HepG2 (cell line): ENCODE data around the gene EHD1. TPM values are rescaled to one million over a fixed set of nuclear protein-coding genes. Genes with fewer than 3 reads are reported as not detected.

Experiments
- ONECUT2 ChIP-seq: sonication (generic); formaldehyde crosslinking; IDR thresholded peaks from 2 replicates; pipeline ENCODE4 v1.4.0; 2020; ENCODE audit warnings: missing genetic modification reagents
- PAWR ChIP-seq: sonication (generic); formaldehyde crosslinking; IDR thresholded peaks from 2 replicates; pipeline ENCODE4 v1.4.0; 2020; ENCODE audit warnings: missing genetic modification reagents, mild to moderate bottlenecking, borderline replicate concordance
- PAX8 ChIP-seq: sonication (generic); formaldehyde crosslinking; IDR thresholded peaks from 2 replicates; pipeline ENCODE4 v1.8.0; 2022; ENCODE audit warnings: mild to moderate bottlenecking, missing genetic modification reagents, borderline replicate concordance
- SNAPC4 ChIP-seq: sonication (generic); formaldehyde crosslinking; IDR thresholded peaks from 2 replicates; pipeline ENCODE4 v1.4.0; 2020; ENCODE audit warnings: mild to moderate bottlenecking, missing genetic modification reagents
- ZMYM4 ChIP-seq: sonication (generic); formaldehyde crosslinking; IDR thresholded peaks from 2 replicates; pipeline ENCODE4 v1.8.1; 2023; ENCODE audit warnings: mild to moderate bottlenecking, missing genetic modification reagents
- ZNF232 ChIP-seq: sonication (generic); formaldehyde crosslinking; IDR thresholded peaks from 2 replicates; pipeline ENCODE4 v1.4.0; 2020; ENCODE audit warnings: missing genetic modification reagents, borderline replicate concordance
- ZNF260 ChIP-seq: sonication (generic); formaldehyde crosslinking; IDR thresholded peaks from 2 replicates; pipeline ENCODE4 v1.4.0; 2020; ENCODE audit warnings: missing genetic modification reagents, low read depth, mild to moderate bottlenecking, borderline replicate concordance
- ZNF326 ChIP-seq: sonication (generic); formaldehyde crosslinking; IDR thresholded peaks from 2 replicates; pipeline ENCODE4 v1.4.0; 2020; ENCODE audit warnings: missing genetic modification reagents, borderline replicate concordance
- ZNF335 ChIP-seq: sonication (generic); formaldehyde crosslinking; IDR thresholded peaks from 2 replicates; pipeline ENCODE4 v1.4.0; 2020; ENCODE audit warnings: missing genetic modification reagents
- ZNF550 ChIP-seq: sonication (generic); formaldehyde crosslinking; IDR thresholded peaks from 2 replicates; pipeline ENCODE4 v1.4.0; 2020; ENCODE audit warnings: mild to moderate bottlenecking, missing genetic modification reagents, borderline replicate concordance
- ZNF788 ChIP-seq: sonication (generic); formaldehyde crosslinking; IDR thresholded peaks from 2 replicates; pipeline ENCODE4 v1.5.0; 2020; ENCODE audit warnings: mild to moderate bottlenecking, missing genetic modification reagents, borderline replicate concordance
- ZNF878 ChIP-seq: sonication (generic); formaldehyde crosslinking; IDR thresholded peaks from 2 replicates; pipeline ENCODE4 v1.8.1; 2023; ENCODE audit warnings: mild to moderate bottlenecking, missing genetic modification reagents, moderate library complexity
- ZSCAN21 ChIP-seq: sonication (generic); formaldehyde crosslinking; IDR thresholded peaks from 2 replicates; pipeline ENCODE4 v1.8.0; 2022; ENCODE audit warnings: mild to moderate bottlenecking, missing genetic modification reagents, moderate library complexity, borderline replicate concordance
- polyA plus RNA-seq, 8 experiments: library from polyadenylated mRNA; depleted of rRNA in 3 of 8; stranded (reverse) in 7 of 8; unstranded in 1 of 8; fragments of >200 nt; fragmentation: Illumina TruSeq in 4 of 8; extraction: Trizol in 4 of 8; gene quantifications; 2 replicates each; pipeline versions ENCODE4 v1.2.1 to v1.2.3, GENCODE V29; 2011 to 2016; ENCODE audit warnings: low read depth in 4 of 8, missing spikeins in 1 of 8, mixed read lengths in 1 of 8; ENCODE audit not compliant: insufficient read depth in 1 of 8
- total RNA-seq, 5 experiments: library from RNA; depleted of rRNA; stranded (reverse); fragments of >200 nt; fragmentation: Illumina TruSeq; extraction: Trizol; gene quantifications; 2 replicates each; pipeline ENCODE4 v1.2.3, GENCODE V29; 2016; ENCODE audit warnings: low read depth in 1 of 5
- TF ChIP-seq, protein P1 (sequence below): IDR thresholded peaks from 2 replicates; pipeline ENCODE4 v1.6.1; 2016; ENCODE audit warnings: missing genetic modification reagents, missing compliant biosample characterization
- TF ChIP-seq, protein P2 (sequence below): sonication (generic); formaldehyde crosslinking; IDR thresholded peaks from 2 replicates; pipeline ENCODE4 v1.4.0; 2020; ENCODE audit warnings: mild to moderate bottlenecking, missing genetic modification reagents
- TF ChIP-seq, protein P3 (sequence below): sonication (generic); formaldehyde crosslinking; IDR thresholded peaks from 2 replicates; pipeline ENCODE4 v1.4.0; 2020; ENCODE audit warnings: missing genetic modification reagents, borderline replicate concordance

Gene EHD1
- total and polyA plus RNA-seq, 2 of the 13 experiments (the other 11 are each of a cell fraction or from before 2014, with no cell fraction given), result 23.6 to 26.6 TPM

DNA sequence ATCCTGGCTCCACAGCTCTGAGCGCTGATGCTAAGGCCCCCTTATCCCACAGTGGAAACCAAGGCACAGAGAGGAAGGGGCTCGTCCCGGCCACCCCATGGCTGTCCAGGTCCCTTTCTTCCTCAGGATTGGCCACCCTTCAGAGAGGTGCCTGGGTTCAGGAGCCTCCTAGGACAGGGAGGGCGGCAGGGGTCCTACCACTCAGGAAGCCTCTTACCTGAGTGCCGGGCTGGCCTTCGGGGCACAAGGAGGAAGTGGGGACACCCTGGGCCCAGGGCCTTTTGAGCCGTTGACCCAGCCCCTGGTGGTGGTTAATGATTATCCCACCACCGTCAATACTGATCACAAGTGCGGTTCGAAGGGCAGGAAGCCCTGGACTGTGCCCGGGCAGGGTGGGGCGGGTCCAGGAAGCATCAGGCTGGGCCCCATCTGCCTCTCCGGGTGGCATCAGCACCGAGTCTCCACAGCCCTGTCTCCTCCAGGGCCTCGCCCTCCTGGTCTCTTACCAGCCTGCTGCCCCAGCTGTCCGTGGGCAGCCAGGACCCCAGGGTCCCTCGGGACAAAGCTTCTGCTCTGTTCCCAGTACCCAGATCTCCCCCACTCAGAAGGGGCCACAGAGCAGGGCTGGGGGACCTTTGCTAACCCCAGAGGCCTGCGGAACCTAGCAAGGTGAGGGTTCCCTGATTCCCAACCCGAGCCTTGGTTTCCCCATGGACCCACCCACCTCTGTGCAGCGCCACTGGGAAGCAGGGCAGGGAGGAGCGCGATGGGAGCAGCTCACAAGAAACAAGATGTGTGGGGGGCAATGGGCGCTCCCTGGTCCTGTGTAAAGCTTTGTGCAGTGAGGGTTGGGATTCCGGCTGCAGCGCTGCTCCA, 15.0 kb upstream of the EHD1 start (continued):
- TF ChIP-seq ZMYM4 (CRISPR knock-in tag) (peak; percentile 64), SNAPC4 (CRISPR knock-in tag) (peak; percentile 45; the same call in 1 of the 2 replicates), ZNF260 (CRISPR knock-in tag) (no peak), ZNF326 (CRISPR knock-in tag) (no peak), PAX8 (CRISPR knock-in tag) (peak; percentile 96; the same call in 1 of the 2 replicates), PAWR (CRISPR knock-in tag) (no peak), ZNF788 (peak; percentile 76; the same call in 1 of the 2 replicates), ZNF878 (CRISPR knock-in tag) (0 out of 2 replicates have a peak, but pooled peaks have one; percentile 22), ZNF550 (0 out of 2 replicates have a peak, but pooled peaks have one; percentile 47), ZNF232 (CRISPR knock-in tag) (0 out of 2 replicates have a peak, but pooled peaks have one; percentile 15), ZSCAN21 (CRISPR knock-in tag) (peak; percentile 66; the same call in 1 of the 2 replicates), ONECUT2 (CRISPR knock-in tag) (peak; percentile 28), ZNF335 (CRISPR knock-in tag) (peak; percentile 81; the same call in 1 of the 2 replicates)
- TF ChIP-seq, protein P1, sequence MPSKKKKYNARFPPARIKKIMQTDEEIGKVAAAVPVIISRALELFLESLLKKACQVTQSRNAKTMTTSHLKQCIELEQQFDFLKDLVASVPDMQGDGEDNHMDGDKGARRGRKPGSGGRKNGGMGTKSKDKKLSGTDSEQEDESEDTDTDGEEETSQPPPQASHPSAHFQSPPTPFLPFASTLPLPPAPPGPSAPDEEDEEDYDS (CRISPR knock-in tag), result peak; percentile 99
- TF ChIP-seq, protein P2, sequence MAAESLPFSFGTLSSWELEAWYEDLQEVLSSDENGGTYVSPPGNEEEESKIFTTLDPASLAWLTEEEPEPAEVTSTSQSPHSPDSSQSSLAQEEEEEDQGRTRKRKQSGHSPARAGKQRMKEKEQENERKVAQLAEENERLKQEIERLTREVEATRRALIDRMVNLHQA (CRISPR knock-in tag), result no peak
- TF ChIP-seq, protein P3, sequence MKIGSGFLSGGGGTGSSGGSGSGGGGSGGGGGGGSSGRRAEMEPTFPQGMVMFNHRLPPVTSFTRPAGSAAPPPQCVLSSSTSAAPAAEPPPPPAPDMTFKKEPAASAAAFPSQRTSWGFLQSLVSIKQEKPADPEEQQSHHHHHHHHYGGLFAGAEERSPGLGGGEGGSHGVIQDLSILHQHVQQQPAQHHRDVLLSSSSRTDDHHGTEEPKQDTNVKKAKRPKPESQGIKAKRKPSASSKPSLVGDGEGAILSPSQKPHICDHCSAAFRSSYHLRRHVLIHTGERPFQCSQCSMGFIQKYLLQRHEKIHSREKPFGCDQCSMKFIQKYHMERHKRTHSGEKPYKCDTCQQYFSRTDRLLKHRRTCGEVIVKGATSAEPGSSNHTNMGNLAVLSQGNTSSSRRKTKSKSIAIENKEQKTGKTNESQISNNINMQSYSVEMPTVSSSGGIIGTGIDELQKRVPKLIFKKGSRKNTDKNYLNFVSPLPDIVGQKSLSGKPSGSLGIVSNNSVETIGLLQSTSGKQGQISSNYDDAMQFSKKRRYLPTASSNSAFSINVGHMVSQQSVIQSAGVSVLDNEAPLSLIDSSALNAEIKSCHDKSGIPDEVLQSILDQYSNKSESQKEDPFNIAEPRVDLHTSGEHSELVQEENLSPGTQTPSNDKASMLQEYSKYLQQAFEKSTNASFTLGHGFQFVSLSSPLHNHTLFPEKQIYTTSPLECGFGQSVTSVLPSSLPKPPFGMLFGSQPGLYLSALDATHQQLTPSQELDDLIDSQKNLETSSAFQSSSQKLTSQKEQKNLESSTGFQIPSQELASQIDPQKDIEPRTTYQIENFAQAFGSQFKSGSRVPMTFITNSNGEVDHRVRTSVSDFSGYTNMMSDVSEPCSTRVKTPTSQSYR, result peak; percentile 49; the same call in 1 of the 2 replicates
